Uterus (tissue), 4 donors: ENCODE data around the gene TMIGD3. TPM values are rescaled to one million over a fixed set of nuclear protein-coding genes. Genes with fewer than 3 reads are reported as not detected.
A peak's percentile ranks its signal among the peaks of the same experiment; 100 is the strongest.

ENCODE experiments used
- DNase-seq, 2 donors: peaks; one replicate each; pipeline ENCODE4 v3.0.0-alpha.2; 2019 to 2020
- H3K27ac ChIP-seq, 2 donors: fragments of 200-600 bp; sonication (generic); 1 replicate in 1 of 2; 2 replicates in 1 of 2; pipeline ENCODE4 v1.5.1; 2016 to 2018
- H3K27me3 ChIP-seq, 2 donors: fragments of 200-600 bp; sonication (generic); one replicate each; pipeline ENCODE4 v1.5.1; 2018 to 2019; ENCODE audit warnings: control low read depth in 1 of 2
- H3K36me3 ChIP-seq, 2 donors: fragments of 200-600 bp; sonication (generic); one replicate each; pipeline ENCODE4 v1.5.1; 2019; ENCODE audit warnings: control low read depth in 1 of 2
- H3K4me1 ChIP-seq, 2 donors: fragments of 200-600 bp; sonication (generic); one replicate each; pipeline ENCODE4 v1.5.1; 2018 to 2019; ENCODE audit warnings: control low read depth in 1 of 2
- H3K4me3 ChIP-seq, 2 donors: fragments of 200-600 bp; sonication (generic); 1 replicate in 1 of 2; 2 replicates in 1 of 2; pipeline ENCODE4 v1.5.1; 2018 to 2019; ENCODE audit warnings: mild to moderate bottlenecking in 1 of 2
- H3K9me3 ChIP-seq, 2 donors: fragments of 200-600 bp; sonication (generic); one replicate each; pipeline ENCODE4 v1.5.1; 2019; ENCODE audit warnings: control low read depth in 1 of 2
- POLR2A ChIP-seq, 2 donors: fragments of 450-650 bp; IDR thresholded peaks; one replicate each; pipeline ENCODE4 v1.6.1; 2016; ENCODE audit warnings: antibody characterized with exemption in 2 of 2, mild to moderate bottlenecking in 1 of 2, moderate library complexity in 1 of 2
- intact Hi-C: fragments of 100-400 bp; cut with DNase I; formaldehyde crosslinking; loops from one replicate; pipeline ENCODE4 v1.15.1; 2023; ENCODE audit warnings: low total_unique reads
- total RNA-seq, 4 donors: library from RNA; depleted of rRNA in 3 of 4; stranded (reverse); fragments of >200 nt in 3 of 4; gene quantifications; one replicate each; pipeline versions ENCODE4 v1.1.0 to v1.2.4, GENCODE V29; 2014 to 2023
- TF ChIP-seq, protein P1 (sequence below), 4 experiments: fragments of 200-600 bp in 2 of 4; fragments of 450-650 bp in 2 of 4; sonication (generic) in 2 of 4; IDR thresholded peaks; one replicate each; pipeline ENCODE4 v1.5.1; 2016 to 2019; ENCODE audit warnings: antibody characterized with exemption in 4 of 4, mild to moderate bottlenecking in 2 of 4, moderate library complexity in 1 of 4
- donor health status: DM: yes; HTN: yes; CAD: no.

The TMIGD3 gene
- total RNA-seq, 4 donors from 2014 or later, result 0.95 to 7.1 TPM; not detected in 2

DNA sequence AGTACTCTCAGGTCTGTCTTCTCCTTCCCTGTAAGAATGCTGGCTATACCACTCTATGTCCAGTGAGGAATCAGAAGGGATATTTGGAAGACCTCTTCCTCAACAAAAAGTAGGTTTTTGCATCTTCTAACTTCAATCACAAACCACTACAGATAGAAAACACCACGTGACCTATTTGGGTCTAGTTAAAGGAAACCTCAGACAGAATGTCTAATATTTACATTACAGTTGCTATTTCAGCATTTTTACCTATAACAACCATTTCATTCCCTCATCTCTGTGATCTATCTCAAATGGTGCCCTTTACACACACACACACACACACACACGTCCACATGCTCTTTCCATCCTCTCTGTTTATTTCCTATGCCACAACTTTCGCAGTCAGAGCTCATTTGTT is 7.9 kb upstream of the TMIGD3 start:
- Histone ChIP-seq H3K9me3 (no peaks in the 10 kb centered on the region), H3K27ac (peak overlapping the region; percentile 93 to 96), H3K36me3 (no peaks in the 10 kb centered on the region), H3K4me1 (peaks cover 0 to 29% of the 10 kb centered on the region in 2 donors), H3K27me3 (no peaks in the 10 kb centered on the region), H3K4me3 (no peak overlapping the region)
- intact Hi-C loops, result no loop called here
- no peak for DNase-seq
- TF ChIP-seq, protein P1, sequence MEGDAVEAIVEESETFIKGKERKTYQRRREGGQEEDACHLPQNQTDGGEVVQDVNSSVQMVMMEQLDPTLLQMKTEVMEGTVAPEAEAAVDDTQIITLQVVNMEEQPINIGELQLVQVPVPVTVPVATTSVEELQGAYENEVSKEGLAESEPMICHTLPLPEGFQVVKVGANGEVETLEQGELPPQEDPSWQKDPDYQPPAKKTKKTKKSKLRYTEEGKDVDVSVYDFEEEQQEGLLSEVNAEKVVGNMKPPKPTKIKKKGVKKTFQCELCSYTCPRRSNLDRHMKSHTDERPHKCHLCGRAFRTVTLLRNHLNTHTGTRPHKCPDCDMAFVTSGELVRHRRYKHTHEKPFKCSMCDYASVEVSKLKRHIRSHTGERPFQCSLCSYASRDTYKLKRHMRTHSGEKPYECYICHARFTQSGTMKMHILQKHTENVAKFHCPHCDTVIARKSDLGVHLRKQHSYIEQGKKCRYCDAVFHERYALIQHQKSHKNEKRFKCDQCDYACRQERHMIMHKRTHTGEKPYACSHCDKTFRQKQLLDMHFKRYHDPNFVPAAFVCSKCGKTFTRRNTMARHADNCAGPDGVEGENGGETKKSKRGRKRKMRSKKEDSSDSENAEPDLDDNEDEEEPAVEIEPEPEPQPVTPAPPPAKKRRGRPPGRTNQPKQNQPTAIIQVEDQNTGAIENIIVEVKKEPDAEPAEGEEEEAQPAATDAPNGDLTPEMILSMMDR (IDR thresholded peaks at IDR 0.05), result no peak
- TF ChIP-seq POLR2A (IDR thresholded peaks at IDR 0.05), result no peak

DNA sequence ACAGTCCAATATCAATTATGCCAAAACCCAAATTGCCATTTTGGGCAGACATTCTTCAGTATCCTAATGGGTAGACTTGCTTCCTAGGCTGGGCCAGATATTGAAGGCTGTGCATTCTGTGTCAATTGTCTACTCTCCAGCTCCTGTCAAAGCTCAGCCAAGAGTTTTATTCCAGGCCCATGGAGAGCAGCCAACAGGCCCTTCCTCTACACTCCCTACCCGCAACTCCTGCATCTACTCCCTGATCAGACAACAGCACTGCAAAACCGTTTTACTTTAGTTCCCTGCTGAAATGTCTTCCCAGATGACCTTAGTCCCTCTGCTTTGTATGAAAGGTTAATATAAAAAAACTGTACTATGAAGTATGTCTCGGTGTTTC is 6.6 kb upstream of the TMIGD3 start:
- Histone ChIP-seq H3K27ac (peak overlapping the region; percentile 93 to 96), H3K27me3 (no peaks in the 10 kb centered on the region), H3K36me3 (no peaks in the 10 kb centered on the region), H3K4me1 (peaks cover 0 to 19% of the 10 kb centered on the region in 2 donors), H3K9me3 (no peaks in the 10 kb centered on the region), H3K4me3 (no peak overlapping the region)
- no peak for TF ChIP-seq POLR2A (IDR thresholded peaks at IDR 0.05)
- TF ChIP-seq, protein P1 (IDR thresholded peaks at IDR 0.05), result no peak
- intact Hi-C loops, result loop anchor here (5.0 kb wide), 1 partner anchor 232 kb away; no protein-coding TSS in a partner anchor
- DNase-seq, result peak; percentile 64 to 66

DNA sequence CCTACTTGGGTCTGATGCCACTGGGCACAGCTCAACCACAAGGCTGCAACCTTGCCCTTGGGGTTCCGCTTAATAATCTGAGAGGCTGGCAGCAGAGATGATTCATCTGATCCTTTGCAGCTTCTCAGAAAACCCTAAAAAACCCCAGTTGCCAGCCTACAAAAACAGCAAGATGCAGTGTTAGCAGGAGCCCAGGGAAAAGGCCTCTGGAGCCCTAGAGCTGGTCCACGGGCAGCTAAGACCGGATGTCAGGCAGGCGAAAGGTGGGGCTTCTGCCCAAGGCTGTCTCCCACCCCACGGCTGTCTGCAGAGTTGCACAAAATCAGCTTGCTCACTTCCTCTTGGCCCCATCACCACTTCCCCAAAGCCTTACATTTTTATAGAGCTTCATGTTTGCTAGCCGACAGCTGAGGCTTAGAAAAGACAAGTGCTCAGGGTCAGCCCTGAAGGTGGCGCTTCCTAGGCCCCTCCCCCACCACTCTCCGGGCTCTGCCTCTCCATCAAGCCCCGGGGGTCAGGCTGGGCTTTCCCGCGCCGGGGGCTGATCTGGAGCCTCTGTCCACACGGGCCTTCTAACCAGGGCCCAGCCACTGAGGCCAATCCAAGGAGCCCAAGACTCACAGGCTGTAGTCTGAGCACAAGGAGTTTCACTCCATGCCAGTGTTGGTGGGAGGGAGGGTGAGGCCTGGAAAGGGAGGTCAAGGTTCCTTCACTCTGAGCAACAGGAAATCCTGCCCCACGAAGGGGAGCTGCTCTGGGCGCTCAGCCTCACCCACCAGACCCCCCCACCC is 4.2 kb upstream of the TMIGD3 start:
- peak; percentile 71 to 72 for DNase-seq
- no peaks in the 10 kb centered on the region for H3K27me3 ChIP-seq
- TF ChIP-seq, protein P1 (IDR thresholded peaks at IDR 0.05), result peak in 2 of 4 experiments; percentile 5 to 36
- no peak for TF ChIP-seq POLR2A (IDR thresholded peaks at IDR 0.05)
- no peaks in the 10 kb centered on the region for H3K36me3 ChIP-seq
- H3K27ac ChIP-seq, result peak overlapping the region; percentile 93 to 96
- peaks cover 0 to 19% of the 10 kb centered on the region in 2 donors for H3K4me1 ChIP-seq
- intact Hi-C loops, result loop anchor here (5.0 kb wide), 1 partner anchor 235 kb away; no protein-coding TSS in a partner anchor
- peak overlapping the region; percentile 4 to 30 for H3K4me3 ChIP-seq
- H3K9me3 ChIP-seq, result no peaks in the 10 kb centered on the region

DNA sequence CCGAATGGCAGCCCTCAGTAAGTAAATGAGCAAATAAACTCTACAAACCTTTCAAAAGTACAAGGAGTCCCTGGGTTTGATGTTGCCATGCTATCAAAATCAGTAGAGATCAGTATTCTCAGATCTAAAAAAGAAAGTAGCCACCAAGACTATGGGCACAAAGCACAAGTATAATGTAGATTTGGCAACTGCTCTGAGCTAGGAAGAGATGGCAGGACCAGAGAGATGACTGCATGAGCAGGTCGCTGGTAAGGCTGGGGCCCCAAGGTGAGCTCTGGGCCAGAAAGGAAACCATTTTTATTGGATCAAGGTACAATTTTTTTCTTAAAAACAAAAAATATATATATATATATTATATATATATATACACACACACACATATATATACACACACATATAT is 3.1 kb upstream of the TMIGD3 start:
- Histone ChIP-seq H3K4me1 (peaks cover 0 to 19% of the 10 kb centered on the region in 2 donors), H3K27ac (no peak overlapping the region), H3K4me3 (no peak overlapping the region), H3K27me3 (no peaks in the 10 kb centered on the region), H3K9me3 (no peaks in the 10 kb centered on the region), H3K36me3 (no peaks in the 10 kb centered on the region)
- TF ChIP-seq, protein P1 (IDR thresholded peaks at IDR 0.05), result no peak
- no peak for TF ChIP-seq POLR2A (IDR thresholded peaks at IDR 0.05)
- no peak for DNase-seq
- intact Hi-C loops, result loop anchor here (5.0 kb wide), 1 partner anchor 236 kb away; no protein-coding TSS in a partner anchor

DNA sequence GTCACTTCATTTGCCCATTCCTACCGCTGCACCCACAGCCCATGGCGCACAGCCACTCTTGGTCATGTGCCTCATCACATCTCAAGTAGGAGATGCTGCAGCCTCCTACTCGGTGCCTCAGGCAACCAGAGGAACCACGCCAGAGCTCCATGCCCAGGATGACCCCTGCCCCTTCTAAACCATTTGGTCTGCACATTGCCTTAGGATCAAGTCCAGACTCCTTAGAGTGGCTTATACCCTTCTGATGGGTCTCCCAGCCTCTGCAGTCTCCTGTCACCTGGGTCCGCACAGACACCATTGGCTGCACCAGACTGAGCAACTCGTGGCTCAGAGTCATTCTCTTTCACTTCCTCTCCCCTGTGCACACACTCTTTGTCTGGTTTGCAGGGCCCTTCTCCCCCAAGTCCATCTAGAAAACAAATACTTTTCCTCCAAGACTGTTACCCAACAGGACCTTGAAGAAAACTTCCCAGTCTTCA is 2.2 kb upstream of the TMIGD3 start:
- intact Hi-C loops, result loop anchor here (5.0 kb wide), 1 partner anchor 237 kb away; no protein-coding TSS in a partner anchor
- Histone ChIP-seq H3K4me1 (peaks cover 0 to 16% of the 10 kb centered on the region in 2 donors), H3K27me3 (no peaks in the 10 kb centered on the region), H3K9me3 (no peaks in the 10 kb centered on the region), H3K27ac (no peak overlapping the region), H3K36me3 (no peaks in the 10 kb centered on the region), H3K4me3 (no peak overlapping the region)
- TF ChIP-seq POLR2A (IDR thresholded peaks at IDR 0.05), result no peak
- TF ChIP-seq, protein P1 (IDR thresholded peaks at IDR 0.05), result no peak
- DNase-seq, result no peak
